Endothelial cell of umbilical vein (primary cell): Measurements from ENCODE around the gene OR5T1.

ENCODE experiments used
- MYC ChIP-seq: IDR thresholded peaks from one replicate; pipeline ENCODE4 v1.6.1; 2011; ENCODE audit warnings: mild to moderate bottlenecking, low read depth, low read length
- TF ChIP-seq, protein P1 (sequence below), 2 donors: IDR thresholded peaks; 1 replicate in 1 of 2; 2 replicates in 1 of 2; pipeline ENCODE4 v1.5.1; 2011; ENCODE audit warnings: low read length in 2 of 2, mild to moderate bottlenecking in 2 of 2, moderate library complexity in 2 of 2, control low read depth in 1 of 2, inconsistent platforms in 1 of 2, low read depth in 1 of 2; ENCODE audit not compliant: insufficient read depth in 1 of 2; ENCODE audit errors: extremely low read depth in 1 of 2

DNA sequence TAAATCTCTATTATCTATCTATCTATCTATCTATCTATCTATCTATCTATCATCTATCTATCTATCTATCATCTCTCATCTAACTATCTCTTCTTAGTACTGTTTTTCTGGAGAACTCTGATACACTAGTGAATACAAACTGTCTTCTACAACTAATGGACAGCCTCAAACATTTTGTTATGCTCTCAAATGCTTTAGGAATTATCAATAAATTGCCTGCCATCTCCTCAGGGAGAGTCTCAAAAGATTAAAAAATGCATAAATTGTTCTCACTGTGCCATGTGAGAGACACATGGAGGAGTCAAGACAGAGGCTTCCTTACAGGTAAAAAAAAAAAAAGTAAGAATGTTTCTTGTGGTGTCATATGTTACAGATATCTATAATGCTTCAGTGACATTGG, 40.9 kb downstream of the OR5T1 start, which contains the start of gene OR8K3:
- TF ChIP-seq MYC, result no peak
- TF ChIP-seq, protein P1, sequence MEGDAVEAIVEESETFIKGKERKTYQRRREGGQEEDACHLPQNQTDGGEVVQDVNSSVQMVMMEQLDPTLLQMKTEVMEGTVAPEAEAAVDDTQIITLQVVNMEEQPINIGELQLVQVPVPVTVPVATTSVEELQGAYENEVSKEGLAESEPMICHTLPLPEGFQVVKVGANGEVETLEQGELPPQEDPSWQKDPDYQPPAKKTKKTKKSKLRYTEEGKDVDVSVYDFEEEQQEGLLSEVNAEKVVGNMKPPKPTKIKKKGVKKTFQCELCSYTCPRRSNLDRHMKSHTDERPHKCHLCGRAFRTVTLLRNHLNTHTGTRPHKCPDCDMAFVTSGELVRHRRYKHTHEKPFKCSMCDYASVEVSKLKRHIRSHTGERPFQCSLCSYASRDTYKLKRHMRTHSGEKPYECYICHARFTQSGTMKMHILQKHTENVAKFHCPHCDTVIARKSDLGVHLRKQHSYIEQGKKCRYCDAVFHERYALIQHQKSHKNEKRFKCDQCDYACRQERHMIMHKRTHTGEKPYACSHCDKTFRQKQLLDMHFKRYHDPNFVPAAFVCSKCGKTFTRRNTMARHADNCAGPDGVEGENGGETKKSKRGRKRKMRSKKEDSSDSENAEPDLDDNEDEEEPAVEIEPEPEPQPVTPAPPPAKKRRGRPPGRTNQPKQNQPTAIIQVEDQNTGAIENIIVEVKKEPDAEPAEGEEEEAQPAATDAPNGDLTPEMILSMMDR (IDR thresholded peaks at IDR 0.05; ENCODE audit: extremely low read depth in 1 of 2, insufficient read depth in 1 of 2, low read depth in 1 of 2, low read length in 2 of 2), result no peak
